ENCODE measurements around the gene FNBP1. TPM values are rescaled to one million over a fixed set of nuclear protein-coding genes. Genes with fewer than 3 reads are reported as not detected.

FNBP1 gene
- polyA plus RNA-seq, 3 donors: 37.6 to 60.7 (median 51.4) TPM

GRCh38 chr9:130024597-130024994 lies 18.4 kb downstream of the FNBP1 start:
- Histone ChIP-seq H3K27me3 (ENCODE audit: control insufficient read depth in 2 of 2, insufficient read depth in 2 of 2, low read length in 2 of 2) (no peaks in the 10 kb centered on the region), H3K36me3 (replicated peaks in 1 of 2; ENCODE audit: control insufficient read depth in 1 of 2, insufficient read depth in 2 of 2, low read length in 2 of 2) (no peaks in the 10 kb centered on the region), H3K9me3 (replicated peaks in 1 of 2; ENCODE audit: control insufficient read depth in 1 of 2, insufficient read depth in 1 of 2, low read length in 2 of 2) (peaks cover 0 to 2% of the 10 kb centered on the region in 2 donors), H3K27ac (ENCODE audit: low read depth in 1 of 2, low read length in 2 of 2) (no peak overlapping the region), H3K4me1 (ENCODE audit: control insufficient read depth in 1 of 2, insufficient read depth in 2 of 2, low read length in 2 of 2) (peaks cover 55 to 69% of the 10 kb centered on the region in 2 donors), H3K9ac (ENCODE audit: insufficient read depth, low read length, poor library complexity, severe bottlenecking) (no peak overlapping the region), H3K4me3 (replicated peaks in 1 of 3; ENCODE audit: low read depth in 2 of 3, low read length in 3 of 3) (no peak overlapping the region), H3K79me2 (ENCODE audit: insufficient read depth, low read length) (peaks cover 100% of the 10 kb centered on the region), H3K4me2 (replicated peaks; ENCODE audit: extremely low read depth, low read length, poor library complexity, severe bottlenecking) (no peak overlapping the region), H2AFZ (ENCODE audit: insufficient read depth, low read depth, low read length, poor library complexity, severe bottlenecking) (no peak overlapping the region), H4K20me1 (ENCODE audit: insufficient read depth, low read length) (peaks cover 96% of the 10 kb centered on the region)
- H3K36me3 Mint-ChIP-seq: peaks cover 21 to 26% of the 10 kb centered on the region in 2 donors
- no CpG with 5 or more reads among the region's 5 CpGs for WGBS (ENCODE audit: insufficient coverage)
- DNase-seq: no peak
- intact Hi-C loops (cut with micrococcal nuclease): no loop called here
- peaks cover 0 to 1% (median 0%) of the 10 kb centered on the region in 3 donors for H3K27me3 Mint-ChIP-seq (ENCODE audit: low read depth in 3 of 3)
- no peak overlapping the region for H3K4me3 Mint-ChIP-seq
- H3K9me3 Mint-ChIP-seq: peaks cover 0 to 6% (median 3%) of the 10 kb centered on the region in 7 donors
- H3K4me1 Mint-ChIP-seq: peaks cover 75% of the 10 kb centered on the region
- H3K27ac Mint-ChIP-seq: peak overlapping the region in 6 of 7 donors; percentile 28 to 90 (median 71)
- TF ChIP-seq CTCF (IDR thresholded peaks at IDR 0.05): no peak

DNA sequence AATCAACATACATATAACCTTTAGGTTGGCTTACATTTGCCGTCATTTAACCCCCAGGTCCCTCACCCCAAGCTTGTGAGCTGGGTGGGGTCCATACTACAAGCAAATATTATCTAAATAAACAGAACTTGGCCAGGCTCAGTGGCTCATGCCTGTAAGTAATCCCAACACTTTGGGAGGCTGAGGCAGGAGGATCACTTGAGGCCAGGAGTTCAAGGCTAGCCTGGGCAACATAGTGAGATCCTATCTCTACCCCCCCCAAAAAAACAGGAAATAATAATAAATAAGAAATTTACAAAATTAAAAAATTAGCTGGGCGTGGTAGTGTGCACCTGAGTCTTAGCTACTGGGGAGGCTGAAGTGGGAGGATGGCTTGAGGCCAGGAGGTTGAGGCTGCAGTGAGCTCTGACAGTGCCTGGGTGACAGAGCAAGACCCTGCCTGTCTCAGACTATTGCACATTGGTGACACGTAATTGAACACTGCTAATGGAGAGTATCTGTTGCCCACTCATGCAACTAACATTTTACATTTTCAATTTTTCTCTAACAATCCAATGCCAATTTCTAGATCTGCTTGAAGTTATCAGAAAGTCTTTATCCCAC lies 18.9 kb downstream of the FNBP1 start:
- Histone ChIP-seq H3K4me2 (replicated peaks; ENCODE audit: extremely low read depth, low read length, poor library complexity, severe bottlenecking) (peak overlapping the region; percentile 15), H3K27ac (ENCODE audit: low read depth in 1 of 2, low read length in 2 of 2) (peak overlapping the region in 1 of 2 donors; percentile 63)

More for the DNA sequence above, 18.9 kb downstream of the FNBP1 start:
- no peak for DNase-seq
- no peak overlapping the region for H3K4me3 ChIP-seq (replicated peaks in 1 of 3; ENCODE audit: low read depth in 2 of 3, low read length in 3 of 3)
- no peak overlapping the region for H3K9ac ChIP-seq (ENCODE audit: insufficient read depth, low read length, poor library complexity, severe bottlenecking)
- peaks cover 0 to 1% (median 0%) of the 10 kb centered on the region in 3 donors for H3K27me3 Mint-ChIP-seq (ENCODE audit: low read depth in 3 of 3)
- H3K27me3 ChIP-seq (ENCODE audit: control insufficient read depth in 2 of 2, insufficient read depth in 2 of 2, low read length in 2 of 2): no peaks in the 10 kb centered on the region
- WGBS (ENCODE audit: insufficient coverage): 100% methylated on average over 1 of the region's 3 CpGs
- peaks cover 19 to 26% of the 10 kb centered on the region in 2 donors for H3K36me3 Mint-ChIP-seq
- peaks cover 100% of the 10 kb centered on the region for H3K79me2 ChIP-seq (ENCODE audit: insufficient read depth, low read length)
- TF ChIP-seq CTCF (IDR thresholded peaks at IDR 0.05): no peak
- peaks cover 96% of the 10 kb centered on the region for H4K20me1 ChIP-seq (ENCODE audit: insufficient read depth, low read length)
- H3K9me3 ChIP-seq (replicated peaks in 1 of 2; ENCODE audit: control insufficient read depth in 1 of 2, insufficient read depth in 1 of 2, low read length in 2 of 2): peaks cover 0 to 2% of the 10 kb centered on the region in 2 donors
- no peak overlapping the region for H2AFZ ChIP-seq (ENCODE audit: insufficient read depth, low read depth, low read length, poor library complexity, severe bottlenecking)
- H3K27ac Mint-ChIP-seq: peak overlapping the region in 6 of 7 donors; percentile 79 to 92 (median 89)
- no peak overlapping the region for H3K4me3 Mint-ChIP-seq
- H3K4me1 ChIP-seq (ENCODE audit: control insufficient read depth in 1 of 2, insufficient read depth in 2 of 2, low read length in 2 of 2): peaks cover 50 to 64% of the 10 kb centered on the region in 2 donors
- H3K36me3 ChIP-seq (replicated peaks in 1 of 2; ENCODE audit: control insufficient read depth in 1 of 2, insufficient read depth in 2 of 2, low read length in 2 of 2): peaks cover 0 to under 1% of the 10 kb centered on the region in 2 donors
- H3K9me3 Mint-ChIP-seq: peaks cover 0 to 6% (median 3%) of the 10 kb centered on the region in 7 donors
- H3K4me1 Mint-ChIP-seq: peaks cover 70% of the 10 kb centered on the region
- intact Hi-C loops (cut with micrococcal nuclease): no loop called here
